A673 (cell line): ENCODE results near the gene UBR4.

Experiments
- CTCF ChIP-seq: fragments of 300-800, 200-600 bp; sonication (generic); conservative IDR thresholded peaks from 2 replicates; pipeline ENCODE4 v1.5.1; 2017; ENCODE audit warnings: low read depth, mild to moderate bottlenecking, antibody characterized with exemption, low read length, moderate library complexity, mixed read lengths
- EZH2 ChIP-seq: fragments of 200-600 bp; sonication (generic); IDR thresholded peaks from 2 replicates; pipeline ENCODE4 v1.6.1; 2017; ENCODE audit warnings: borderline replicate concordance, low read depth, mild to moderate bottlenecking, mixed read lengths, antibody characterized with exemption, low read length; ENCODE audit not compliant: poor library complexity, severe bottlenecking

- TF ChIP-seq CTCF, result no peak
- TF ChIP-seq EZH2, result no peak
These were observed 48.3 kb upstream of the UBR4 start for GRCh38 chr1:19258353-19258752.
